HG03565 (cell line): Measurements from ENCODE around the gene SFXN5.
A peak's percentile ranks its signal among the peaks of the same experiment; 100 is the strongest.
"Not testable (repeated sequence)": the region's sequence is repeated elsewhere in the genome, so short reads cannot be mapped to it uniquely, and the experiment has no call there.

Source experiments
- ATAC-seq: cut with Tn5 transposase; IDR thresholded peaks from one replicate; pipeline ENCODE4 v1.9.1; 2021; ENCODE audit warnings: mild to moderate bottlenecking, moderate library complexity; ENCODE audit not compliant: unreplicated experiment

Gene SFXN5

GRCh38 chr2:73071360-73072128, at the start of gene SFXN5:
Gene SFXN5 (minus strand): TSS chr2:73071712. CDS start chr2:73071705, 7 bp downstream.
- ATAC-seq: peak; percentile 89

- not testable (repeated sequence) for ATAC-seq
Measured at GRCh38 chr2:73119611-73120239, 48.2 kb upstream of the SFXN5 start.

- no peak for ATAC-seq
Measured at GRCh38 chr2:73117441-73117840, 45.9 kb upstream of the SFXN5 start.

GRCh38 chr2:73116182-73116960, 44.9 kb upstream of the SFXN5 start:
- no peak for ATAC-seq

DNA sequence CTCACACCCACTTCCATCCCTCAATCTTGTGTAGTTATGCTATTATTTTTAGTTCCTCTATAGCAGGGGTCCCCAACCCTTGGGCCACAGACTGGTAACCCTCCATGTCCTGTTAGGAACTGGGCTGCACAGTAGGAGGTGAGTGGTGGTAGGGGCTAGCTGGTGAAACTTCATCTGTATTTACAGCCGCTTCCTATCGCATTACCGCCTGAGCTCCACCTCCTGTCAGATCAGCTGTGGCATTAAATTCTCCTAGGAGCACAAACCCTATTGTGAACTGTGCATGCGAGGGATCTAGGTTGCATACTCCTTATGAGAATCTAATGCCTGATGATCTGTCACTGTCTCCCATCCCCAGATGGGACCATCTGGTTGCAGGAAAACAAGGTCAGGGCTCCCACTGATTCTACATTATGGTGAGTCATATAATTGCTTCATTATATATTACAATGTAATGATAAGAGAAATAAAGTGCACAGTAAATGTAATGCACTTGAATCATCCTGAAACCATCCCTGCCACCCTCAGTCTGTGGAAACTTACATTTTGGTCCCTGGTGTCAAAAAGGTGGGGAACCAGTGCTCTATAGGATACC, 42.9 kb upstream of the SFXN5 start:
- no peak for ATAC-seq

- ATAC-seq: no peak
Measured at GRCh38 chr2:73112913-73113854, 41.7 kb upstream of the SFXN5 start, which contains the start of gene RAB11FIP5. Gene RAB11FIP5 (minus strand): TSS chr2:73112948. CDS start chr2:73112777, 171 bp downstream.

GRCh38 chr2:73112026-73112912, 40.8 kb upstream of the SFXN5 start:
- ATAC-seq: no peak

- ATAC-seq: no peak
Measured at GRCh38 chr2:73111073-73112025, 39.8 kb upstream of the SFXN5 start.

DNA sequence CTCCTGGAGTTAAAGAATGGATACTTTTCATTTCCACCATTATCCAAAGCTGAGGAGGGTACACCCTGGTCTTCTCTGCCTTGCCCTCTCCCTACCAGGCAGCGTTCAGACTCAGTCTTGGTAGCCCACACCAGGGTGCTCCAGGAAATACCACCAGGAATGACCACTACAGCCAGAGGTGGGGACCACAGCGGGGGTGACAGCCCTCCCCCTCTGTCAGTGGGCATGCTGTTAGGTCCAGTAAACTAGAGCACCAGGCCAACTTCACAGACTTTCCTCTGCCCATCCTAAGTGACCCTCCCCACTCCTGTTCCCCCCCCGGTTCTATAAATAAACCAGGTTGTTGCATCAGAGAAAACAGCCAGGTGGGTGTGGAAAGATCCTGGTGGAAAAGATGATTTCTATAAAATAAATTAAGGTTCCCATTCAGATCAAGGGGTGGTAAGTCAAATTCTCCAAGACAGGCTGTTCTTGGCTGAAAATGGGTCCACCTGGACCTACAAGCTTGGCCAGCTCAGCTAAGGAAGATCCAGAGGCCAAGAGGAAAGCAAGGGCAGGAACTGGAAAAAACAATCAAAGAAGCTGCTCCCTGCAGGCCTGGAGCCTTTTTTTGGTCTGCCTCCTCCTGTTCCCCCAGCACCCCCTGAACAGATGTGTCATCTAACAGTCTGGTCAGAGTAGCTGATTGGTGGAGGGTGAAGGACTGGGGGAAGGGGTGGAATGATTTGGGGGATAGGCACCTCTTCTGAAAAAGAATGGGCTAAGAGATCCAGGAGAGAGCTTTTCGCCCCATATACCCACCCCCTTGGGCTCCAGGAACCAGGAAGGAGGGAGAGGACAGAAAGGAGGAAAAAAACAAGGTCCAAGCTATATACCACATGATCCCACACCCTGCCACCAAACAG, 38.9 kb upstream of the SFXN5 start:
- no peak for ATAC-seq

DNA sequence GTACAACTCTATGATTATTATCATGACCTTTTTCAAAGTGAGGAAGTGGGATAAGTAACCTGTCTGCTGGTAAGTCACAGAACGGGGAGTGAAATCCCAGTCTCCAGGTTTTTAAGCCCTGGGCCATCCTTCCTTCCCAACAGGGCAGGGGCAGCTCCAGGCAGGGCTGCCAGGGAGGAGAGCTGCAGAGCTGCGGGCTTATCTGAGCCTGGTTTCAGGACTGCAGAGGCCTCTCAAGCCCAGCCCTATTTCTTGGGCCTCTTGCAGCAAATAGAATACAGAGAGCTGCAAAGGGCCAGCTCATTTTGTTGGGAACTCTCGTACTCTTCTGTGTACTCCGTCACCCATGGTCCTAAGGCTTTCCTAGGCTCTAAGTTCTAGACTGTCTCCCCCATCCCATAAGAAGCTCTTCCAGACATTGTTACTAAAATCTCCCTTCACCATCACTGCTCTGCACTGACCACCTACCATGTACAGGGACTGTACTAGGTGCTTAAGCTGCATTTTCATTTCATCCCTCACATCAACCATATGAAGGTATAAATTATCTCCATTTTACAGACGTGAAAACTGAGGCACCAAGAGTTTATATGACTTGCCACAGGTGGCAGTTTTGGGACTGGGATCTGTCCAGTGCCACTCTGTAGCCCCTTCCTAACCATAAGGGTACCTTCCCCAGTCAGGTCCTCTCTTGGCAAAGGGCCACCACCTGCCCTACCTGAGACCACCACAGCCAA, 38.1 kb upstream of the SFXN5 start:
- ATAC-seq: no peak

DNA sequence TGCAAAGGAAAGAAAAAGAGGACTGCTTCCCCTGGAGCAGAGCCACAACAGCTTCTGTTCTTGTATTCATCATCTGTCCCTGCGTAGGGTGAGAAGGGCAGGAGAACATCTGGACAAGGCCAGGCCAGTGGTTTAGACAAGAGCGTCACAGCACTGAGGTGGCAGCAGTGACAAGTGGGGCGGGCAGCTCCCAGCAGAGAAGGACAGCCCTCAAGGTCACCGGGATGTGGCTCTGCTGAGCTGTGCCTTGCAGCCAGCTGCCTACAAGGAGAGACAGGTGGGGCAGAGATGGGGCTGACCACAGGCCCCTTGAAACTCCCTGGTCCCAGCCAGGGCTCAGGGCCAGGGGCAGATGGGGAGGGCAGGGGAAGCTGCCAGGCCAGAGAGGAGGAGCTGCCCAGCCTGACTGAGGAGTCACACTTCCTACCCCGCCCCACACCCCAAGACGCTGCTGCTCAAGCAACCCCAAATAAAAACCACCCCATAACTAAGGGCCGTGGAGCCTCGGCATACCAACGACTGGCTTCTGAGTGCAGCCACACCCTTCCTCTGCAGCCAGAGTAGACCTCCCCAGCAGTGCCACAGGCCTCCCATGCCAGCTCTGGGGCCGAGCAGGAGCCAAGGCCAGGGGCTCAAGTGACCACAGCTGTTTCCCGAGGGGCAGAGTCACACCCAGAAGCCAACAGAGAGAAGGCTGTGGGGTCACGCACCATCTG, 35.9 kb upstream of the SFXN5 start:
- no peak for ATAC-seq

DNA sequence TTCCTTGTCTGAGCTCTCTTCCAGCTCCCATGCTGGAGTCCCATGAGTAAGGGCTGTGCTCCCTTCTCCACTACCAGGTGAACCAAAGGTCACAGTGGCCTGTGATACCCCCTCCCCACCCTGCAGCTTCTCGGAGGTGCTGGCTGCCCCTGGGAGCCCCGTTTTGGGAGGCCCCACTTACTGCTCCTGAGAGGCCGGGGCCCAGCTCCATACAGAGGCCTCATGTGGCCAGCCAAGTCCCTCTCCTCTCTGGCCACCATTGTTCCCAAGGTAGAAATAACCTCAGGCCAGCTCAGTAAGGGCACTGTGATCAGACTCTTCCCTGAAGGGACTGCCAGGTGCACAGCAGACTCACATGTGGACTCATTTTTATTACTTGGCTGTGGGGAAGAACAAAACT, 35.3 kb upstream of the SFXN5 start:
- no peak for ATAC-seq

DNA sequence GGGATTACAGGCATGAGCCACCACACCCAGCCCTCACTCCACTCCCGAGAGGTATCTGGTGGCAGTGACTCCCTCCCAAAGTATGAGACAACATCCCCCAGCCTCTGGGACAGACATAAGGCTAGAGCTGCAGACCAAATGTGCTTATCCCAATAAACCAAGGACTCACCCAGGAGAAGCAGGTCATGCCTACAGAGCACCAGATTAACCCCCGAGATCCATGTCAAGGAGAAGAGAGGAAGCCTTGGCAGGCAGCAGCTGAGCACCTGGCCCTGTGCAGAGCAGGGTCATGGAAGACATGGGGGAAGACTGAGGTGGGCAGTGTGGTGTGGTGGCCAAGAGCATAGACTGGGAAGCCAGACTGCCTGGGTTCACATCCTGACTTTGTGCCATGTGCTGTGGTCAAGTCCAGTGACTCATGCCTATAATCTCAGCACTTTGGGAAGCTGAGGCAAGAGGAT, 34.0 kb upstream of the SFXN5 start:
- ATAC-seq: no peak

DNA sequence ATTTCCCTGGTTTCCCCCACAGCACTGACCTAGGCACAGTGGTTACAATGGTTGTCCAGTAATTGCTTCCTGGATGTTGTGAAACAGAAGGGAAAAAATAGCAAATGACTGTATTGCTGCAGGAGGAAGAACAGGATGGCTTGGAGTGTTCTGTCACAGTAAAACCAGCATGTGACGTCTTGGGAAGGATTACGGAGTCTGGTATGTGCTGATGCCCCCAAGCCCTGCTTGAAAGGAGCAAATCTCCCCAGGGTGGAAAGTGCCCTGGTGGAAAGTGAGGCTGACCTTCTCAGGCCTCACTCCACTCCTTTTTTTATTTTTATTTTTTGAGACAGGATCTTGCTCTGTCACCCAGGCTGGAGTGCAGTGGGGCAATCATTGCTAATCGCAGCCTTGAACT, 33.4 kb upstream of the SFXN5 start:
- no peak for ATAC-seq

GRCh38 chr2:73103018-73103542, 31.6 kb upstream of the SFXN5 start:
- no peak for ATAC-seq
